D341Med (cell line): ENCODE results near the gene ACIN1.

Experiments used
- DNase-seq: peaks from one replicate; pipeline ENCODE4 v3.0.0; 2012; ENCODE audit warnings: low spot score

ACIN1 gene

GRCh38 chr14:23104591-23105347 lies 9.8 kb upstream of the ACIN1 start, which contains the start of gene CIROP:
CIROP (minus strand) TSS chr14:23104989; CDS start chr14:23104920, 69 bp downstream.
- DNase-seq, result no peak

DNA sequence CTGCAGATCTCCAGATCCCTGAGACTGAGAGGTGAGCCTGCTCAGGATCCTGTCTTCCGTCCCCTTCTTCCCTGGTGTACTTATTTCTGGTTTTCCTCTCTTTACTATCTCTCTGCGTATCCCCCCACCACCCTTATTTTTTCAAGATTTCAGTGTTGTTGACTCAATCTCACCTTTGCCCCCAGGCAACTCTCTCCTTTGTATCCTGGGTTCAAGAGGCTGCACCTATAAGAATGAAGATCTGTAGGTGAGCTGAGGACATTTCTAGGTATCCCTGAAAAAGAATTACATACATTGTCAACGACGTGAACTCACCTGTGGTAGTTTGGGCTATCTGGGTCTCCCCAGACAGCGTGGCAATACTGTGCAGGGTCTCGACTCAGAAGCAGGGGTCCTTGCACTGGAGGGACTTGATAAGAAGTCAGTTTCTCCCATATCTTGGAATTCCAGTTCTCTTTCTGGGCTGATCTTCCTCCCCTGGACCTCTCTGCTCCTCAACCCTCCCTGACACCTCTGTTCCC lies 9.2 kb upstream of the ACIN1 start:
- no peak for DNase-seq

DNA sequence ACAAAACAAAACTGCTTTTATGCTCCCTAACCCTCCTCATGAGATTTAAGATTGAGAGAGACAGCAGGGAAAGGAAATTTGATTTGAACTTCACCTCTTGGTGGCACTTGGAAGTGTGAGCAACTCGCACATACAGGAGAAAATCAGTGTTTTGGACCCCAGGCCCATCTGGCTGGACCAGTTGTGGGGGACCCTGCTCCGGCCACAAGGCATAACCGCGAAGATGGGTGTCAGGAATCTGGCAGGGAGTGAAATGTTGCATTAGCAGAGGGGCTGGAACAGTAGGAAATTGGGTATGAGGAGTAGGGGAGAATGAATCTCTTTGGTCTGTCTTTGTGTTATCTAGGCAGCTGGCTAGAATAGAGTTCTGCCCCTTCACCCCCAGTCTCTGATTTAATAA lies 8.6 kb upstream of the ACIN1 start:
- no peak for DNase-seq

GRCh38 chr14:23102801-23103200 lies 7.9 kb upstream of the ACIN1 start:
- DNase-seq, result no peak

DNA sequence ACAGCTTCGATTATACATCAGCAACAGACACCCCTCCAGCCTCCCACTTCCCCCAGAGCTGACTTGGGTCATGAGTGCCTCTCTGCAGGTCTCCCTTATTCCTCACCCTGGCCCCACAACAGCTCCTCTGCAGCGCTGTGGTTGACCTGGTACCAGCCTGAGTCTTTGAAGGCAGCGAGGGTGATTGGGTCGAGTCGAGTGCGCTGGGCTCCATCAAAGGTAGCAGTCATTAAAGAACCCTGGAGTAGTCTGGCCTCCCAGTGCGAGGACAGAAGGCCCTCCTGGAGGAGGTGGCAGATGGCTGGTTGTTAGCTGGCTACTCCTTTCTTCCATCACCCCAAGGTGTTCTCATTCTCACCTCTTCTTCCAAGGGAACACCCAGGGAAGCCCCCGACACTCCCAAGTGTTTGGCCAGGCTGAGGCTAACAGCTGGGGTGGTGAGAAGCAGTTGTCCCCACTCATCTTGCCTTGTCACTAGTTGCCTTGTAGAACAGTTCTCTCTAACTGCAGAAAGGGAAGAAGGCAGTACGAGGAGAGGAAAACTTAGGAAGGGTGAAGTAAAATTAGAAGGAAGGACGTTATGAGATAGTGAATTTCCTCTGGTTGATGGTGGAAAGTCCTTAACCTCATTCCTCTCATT lies 7.2 kb upstream of the ACIN1 start:
- no peak for DNase-seq

DNA sequence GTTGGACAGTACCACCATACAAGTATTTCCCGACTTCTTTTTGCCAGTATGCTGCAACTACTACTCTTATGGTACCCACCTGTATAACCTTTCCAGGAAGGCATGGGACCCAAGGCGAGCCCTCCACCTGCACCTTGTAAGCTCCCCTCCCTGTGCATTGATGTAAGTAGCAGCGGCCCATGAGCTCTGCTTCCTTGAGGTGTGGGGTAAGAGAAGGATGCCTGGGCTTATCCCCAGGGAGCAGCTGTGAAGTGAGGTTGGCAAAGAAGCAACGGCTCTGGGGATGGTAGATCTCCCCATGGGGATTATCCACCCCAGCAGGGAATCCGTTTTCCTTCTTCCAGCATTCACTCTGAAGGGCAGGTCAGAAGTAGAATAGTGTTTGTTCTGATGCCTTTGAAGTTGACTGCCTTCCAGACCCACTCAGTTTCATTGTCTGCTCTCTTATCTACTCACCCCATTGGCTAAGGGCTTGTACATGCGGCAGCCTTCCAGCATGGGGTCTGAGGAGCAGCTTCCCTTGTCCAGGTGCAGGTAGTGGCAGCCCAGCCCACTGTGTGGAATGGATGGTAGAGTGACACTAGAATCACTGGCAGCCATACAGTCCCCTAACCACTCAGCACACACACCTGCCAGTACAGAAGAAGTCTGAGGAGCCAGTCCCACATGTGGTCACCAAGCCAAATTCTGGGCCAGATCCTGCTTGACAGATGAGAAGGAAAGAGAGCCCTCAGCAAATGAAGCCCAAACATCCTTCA lies 6.5 kb upstream of the ACIN1 start:
- DNase-seq, result peak; percentile 79

GRCh38 chr14:23099212-23099861 lies 4.4 kb upstream of the ACIN1 start:
- no peak for DNase-seq

- DNase-seq, result no peak
Observed at GRCh38 chr14:23097786-23098185, 2.9 kb upstream of the ACIN1 start.

GRCh38 chr14:23095196-23096108 lies 516 bp upstream of the ACIN1 start, which contains the start of gene C14orf119:
C14orf119 (plus strand) TSS chr14:23095505; CDS start chr14:23097659, 2,154 bp downstream.
- DNase-seq, result peak; percentile 96

DNA sequence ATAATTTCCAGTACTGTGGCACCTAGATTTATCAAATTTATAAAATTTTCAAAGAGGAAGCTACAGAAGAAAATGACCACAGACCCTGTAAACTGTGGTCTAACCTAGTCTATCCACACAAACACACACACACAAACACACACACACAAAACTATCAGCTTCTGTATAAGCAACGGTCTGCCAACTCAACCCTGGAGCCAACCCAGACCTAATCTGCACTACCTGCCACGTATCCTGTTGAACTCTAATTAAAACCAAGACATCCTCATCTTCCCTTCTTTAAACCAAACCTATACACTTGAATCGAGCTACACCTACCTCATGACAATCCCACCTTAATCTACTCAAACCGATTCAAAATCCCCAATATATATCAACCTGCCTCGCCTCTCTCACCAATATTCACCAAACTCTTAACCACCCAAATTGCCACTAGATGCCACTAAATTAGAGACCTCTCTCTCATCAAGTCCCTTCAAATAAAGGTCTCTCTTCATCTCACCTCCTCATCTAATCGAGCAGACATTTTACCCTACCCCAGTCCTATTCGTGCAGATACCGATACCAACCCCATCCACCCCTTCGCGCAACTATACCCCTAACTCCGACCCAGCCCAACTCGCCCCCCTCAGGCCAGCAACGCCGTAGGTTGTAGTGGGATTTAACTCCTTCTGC lies 808 bp downstream of the ACIN1 start:
- peak; percentile 82 for DNase-seq

GRCh38 chr14:23093526-23093925 lies 1.4 kb downstream of the ACIN1 start:
- DNase-seq, result no peak

GRCh38 chr14:23093104-23093503 lies 1.8 kb downstream of the ACIN1 start:
- DNase-seq, result no peak

GRCh38 chr14:23091294-23092225 lies 3.4 kb downstream of the ACIN1 start:
- no peak for DNase-seq

GRCh38 chr14:23090254-23090636 lies 4.7 kb downstream of the ACIN1 start:
- no peak for DNase-seq

- DNase-seq, result no peak
Observed at GRCh38 chr14:23089498-23090253, 5.3 kb downstream of the ACIN1 start.

DNA sequence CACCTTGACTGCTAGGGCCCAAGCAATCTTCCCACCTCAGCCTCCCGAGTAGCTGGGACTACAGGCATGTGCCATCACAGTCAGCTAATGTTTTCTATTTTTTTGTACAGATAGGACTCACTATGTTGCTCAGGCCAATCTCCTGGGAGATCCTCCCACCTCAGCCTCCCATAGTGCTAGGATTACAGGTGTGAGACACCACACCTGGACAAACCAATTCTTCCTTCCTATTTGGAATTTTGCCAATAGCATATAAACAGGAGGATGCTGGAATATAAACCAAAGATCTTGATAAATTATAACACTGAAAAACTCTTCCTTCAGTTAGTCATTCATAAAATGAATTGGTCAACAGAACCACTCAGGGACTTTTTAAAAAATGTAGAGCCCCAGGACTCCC lies 8.4 kb downstream of the ACIN1 start:
- no peak for DNase-seq

DNA sequence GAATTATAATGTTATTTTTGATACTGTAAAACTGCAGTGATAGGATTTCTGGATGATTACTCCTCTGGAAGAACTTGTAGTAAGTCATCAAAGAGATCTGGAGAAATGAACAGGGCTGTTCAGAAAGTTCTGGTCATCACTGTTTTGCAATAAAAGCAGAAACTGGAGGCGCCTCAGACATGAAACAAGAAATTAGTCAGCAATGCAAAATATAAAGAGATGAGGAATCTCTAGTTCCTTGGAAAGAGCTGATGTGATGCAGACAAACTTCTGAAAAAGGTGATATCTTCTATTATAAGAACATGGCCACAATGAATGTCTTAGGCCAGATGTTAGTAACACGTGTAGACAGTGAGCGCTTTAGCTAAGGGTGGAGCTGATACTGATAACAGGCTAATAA lies 9.5 kb downstream of the ACIN1 start:
- no peak for DNase-seq

DNA sequence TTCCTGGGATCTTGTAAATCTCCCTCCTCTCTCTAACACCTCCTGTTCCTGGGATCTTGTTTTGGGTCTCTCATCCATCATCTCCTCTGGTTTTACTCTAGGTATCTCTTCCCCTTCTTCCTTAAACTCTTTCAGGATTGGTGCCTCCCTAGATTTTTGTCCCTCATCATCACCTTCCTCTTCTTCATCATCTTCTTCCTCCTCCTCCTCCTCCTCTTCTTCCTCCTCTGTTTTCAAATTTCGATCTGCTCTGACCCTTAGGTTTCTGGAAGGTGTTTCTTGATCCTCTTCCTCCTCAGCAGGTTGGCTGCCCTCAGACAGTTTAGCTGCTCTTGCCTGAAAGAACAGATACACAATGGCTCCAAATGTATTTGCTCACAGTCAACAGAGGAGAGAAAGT lies 14.5 kb downstream of the ACIN1 start:
- no peak for DNase-seq

DNA sequence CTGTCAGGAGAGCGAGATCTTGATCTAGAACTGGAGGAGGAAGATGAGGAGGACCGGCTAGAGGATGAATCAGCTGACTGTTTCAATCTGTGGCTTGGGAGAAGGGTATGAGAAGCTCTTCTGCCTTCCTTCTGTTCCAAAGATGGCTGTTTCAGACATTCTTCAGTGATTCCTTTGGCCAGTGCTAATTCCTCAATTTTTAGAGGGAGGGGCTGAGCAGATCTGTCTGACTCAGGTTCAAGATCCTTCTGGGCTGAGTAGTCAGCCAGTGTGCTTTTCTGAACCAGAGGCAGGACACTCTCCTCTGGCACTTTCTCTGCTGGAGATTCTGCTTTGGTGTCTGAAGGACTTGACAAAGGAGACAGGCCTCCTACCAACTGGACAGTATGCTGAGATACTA lies 15.2 kb downstream of the ACIN1 start:
- no peak for DNase-seq
